NCI-H2029 treated with DMSO at 0.1 percent for 48 hours (cell line): ENCODE results near the gene CUEDC1.
"Not testable (repeated sequence)": the region's sequence is repeated elsewhere in the genome, so short reads cannot be mapped to it uniquely, and the experiment has no call there.

Experiments used
- DNase-seq: peaks from one replicate; lab custom pipeline; 2025; lab: John Stamatoyannopoulos, UW

The CUEDC1 gene

DNA sequence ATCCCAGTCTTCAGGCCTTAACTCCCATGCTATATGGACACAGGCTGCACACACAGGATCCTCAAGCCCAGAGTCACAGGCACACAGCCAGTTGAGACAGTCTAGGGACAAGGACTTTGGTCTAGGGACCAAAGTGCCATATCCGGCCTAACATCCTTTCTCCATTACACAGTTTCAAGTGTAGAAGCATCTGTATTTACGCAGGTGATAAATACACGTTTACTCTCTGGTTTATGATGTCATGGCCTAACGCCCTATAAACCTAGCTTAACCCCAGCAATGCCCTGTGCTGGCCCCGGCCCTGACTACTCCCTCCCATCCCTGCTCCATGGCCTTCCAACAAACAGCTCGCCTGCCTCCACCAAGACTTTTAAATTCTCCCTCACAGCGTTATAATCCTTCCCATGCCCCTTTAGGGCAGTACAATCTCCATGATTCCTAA lies 17.1 kb downstream of the CUEDC1 start:
- DNase-seq = peak; percentile 62

DNA sequence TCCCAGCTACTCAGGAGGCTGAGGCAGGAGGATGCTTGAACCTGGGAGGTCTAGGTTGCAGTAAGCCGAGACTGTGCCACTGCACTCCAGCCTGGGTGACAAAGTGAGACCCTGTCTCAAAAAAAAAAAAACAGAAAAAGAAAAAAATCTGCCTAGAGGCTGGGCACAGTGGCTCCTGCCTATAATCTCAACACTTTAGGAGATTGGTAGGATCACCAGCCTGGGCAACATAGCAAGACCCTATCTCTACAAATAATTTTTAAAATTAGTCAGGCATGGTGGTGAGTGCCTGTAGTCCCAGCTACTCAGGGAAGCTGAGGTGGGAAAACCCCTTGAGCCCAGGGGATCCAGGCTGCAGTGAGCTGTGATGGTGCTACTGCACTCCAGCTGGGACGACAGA lies 17.7 kb downstream of the CUEDC1 start:
- DNase-seq = no peak

DNA sequence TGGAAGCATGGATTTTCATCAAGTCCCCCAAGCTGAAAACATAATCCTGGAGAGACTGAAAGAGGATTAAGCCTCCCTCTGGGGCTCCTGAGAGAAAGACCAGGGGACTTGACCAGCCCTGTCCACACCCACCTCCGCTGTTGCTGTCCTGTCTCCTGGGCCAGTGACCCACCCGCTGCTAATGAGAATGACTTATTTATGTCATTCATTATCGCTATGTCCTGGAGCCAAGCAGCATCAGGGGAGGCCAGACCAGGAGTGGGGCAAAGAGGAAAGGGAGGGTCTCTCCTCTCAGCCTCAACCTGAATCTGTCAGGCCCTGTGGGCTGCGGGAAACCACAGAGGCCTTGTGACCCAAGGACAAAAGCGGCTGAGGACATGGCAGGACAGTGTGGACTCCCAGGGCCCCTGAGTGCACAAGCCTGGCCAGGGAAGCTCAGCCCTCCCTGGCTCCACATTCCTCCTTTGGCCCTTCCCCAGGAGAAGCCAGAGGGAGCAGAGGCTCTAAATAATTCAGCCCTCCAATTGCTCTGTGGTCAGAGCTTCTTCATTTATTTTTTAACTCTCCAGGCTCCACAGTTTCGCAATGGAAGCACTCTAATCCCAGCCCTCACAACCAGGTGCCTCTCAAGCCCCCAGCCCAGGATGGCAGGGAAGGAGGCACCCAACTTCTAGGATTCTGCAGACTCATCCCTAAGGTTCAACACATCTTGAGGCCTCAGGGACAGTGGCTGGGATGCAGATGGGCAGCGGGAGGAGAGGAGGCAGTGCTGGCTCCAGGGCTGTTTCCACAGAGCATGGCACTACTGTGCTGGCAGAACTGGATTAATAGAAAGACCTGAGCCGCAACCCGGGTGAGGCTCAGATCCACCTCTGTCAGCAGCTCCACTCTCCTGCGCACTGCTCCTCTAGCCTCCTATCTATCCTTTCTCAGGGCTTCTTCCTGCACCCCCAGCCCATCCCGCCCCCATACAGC lies 19.1 kb downstream of the CUEDC1 start:
- no peak for DNase-seq

DNA sequence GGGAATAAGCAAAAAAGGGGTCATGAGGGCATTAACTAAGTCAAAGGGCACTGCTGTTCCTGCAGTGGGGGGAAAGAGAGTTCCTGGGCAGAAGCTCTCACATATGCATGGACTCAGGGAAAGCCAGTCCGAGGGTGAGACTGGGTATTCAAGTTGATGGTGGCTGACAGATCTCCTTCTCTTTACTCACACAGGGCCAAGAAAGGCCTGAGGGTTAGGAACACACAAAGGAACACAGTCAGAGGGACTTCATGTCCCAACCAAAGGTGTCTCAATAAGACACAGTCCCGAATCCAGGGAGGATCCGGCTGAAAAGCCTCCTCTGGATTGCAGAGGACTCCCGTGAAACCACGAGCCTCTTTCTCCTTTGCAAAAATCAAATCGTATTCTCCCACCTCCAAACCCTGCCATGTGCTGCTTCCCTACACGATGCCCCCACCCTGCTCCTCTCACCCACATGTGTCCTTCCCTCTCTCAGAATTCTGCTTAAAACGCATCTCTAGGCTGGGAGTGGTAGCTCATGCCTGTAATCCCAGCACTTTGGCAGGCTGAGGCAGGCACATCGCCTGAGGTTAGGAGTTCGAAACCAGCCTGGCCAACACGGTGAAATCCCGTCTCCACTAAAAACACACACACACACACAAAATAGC lies 23.6 kb downstream of the CUEDC1 start:
- DNase-seq = no peak

DNA sequence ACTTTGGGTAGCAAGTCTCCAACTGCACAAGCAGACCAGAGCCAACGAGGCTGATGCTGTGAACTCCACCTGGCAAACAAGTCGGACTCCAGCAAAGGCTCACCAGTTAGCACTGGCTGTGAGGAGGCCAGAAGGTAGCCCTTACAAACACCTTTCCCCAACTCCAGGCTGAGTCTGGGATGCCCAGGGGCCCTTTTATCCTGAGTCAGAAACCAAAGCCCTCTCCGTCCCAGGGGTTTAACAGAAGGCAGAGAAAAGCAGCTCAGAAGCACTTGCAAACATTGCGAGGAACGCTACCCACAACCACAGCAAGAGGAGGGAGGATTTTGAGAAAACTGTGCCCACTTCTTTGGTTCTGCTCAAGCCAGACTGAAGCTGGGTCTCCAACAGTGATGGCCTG lies 25.0 kb downstream of the CUEDC1 start:
- no peak for DNase-seq

DNA sequence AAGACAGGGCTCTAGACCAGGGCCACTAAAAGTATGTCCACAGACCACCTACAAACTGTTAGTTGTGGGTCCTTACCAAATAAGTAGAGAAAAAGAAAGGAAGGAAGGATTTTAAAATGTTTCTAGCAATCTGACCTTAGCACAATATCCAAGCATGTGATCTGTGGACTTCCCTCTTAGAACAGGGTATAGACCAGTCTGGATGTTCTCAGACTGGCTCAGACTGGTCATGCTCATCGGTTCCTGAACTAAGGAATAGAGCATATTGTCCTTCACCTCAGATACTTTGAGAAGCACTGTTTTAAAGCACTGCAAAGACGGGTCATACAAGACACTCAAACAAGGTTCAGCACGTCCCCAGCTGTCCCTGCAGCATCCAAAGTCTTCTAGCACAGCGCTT lies 25.8 kb downstream of the CUEDC1 start:
- DNase-seq = no peak

DNA sequence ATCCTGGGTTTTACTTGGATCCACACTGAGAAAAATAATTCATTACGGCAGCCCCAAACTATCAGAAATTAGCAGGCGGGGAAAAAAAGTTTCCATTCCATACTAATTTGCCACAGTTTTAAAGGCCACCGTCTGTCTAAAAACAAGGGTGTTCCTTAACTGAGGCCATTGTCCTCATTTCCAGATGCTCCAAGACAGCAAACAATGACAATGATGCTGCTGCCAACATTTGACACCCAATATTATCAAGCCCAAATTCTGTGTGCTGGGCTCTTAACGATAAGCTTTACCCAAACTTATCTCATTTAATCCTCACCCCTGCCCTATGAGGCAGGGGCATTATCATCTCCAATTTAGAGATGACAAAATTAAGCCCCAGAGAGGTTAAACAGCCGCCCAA lies 26.3 kb downstream of the CUEDC1 start:
- no peak for DNase-seq

DNA sequence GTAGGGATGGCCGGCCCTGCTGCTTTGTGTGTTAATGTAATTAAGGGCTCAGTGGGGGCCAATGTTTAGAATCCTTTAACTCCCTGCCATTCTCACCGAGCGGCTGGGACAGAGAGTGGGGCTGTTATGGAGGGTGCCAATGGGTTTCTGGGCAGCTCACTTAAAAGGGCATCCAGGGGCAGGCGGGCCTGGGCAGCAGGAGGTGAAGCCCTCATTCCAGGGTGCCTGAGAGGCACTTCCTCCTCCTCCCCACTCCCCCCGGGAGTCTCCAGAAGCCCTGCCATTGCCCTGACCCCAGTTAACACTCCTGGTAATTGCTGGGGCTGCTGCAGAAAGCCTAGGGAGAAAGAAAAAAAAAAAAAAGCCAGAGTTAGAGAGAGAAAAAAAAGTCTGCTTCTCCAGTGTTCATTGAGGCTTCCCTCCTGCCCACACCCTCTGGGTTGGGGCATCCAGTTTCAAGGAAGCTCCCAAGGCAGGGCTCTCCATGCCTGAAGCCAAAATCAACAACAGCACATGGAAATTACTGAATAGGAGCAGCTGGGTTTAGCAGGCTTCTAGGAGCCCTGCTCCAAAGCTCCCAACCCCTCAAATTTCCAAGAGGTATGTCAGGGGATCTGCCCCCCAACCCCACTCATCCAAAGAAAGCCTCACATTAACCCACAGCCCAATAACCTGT lies 28.0 kb downstream of the CUEDC1 start:
- DNase-seq = peak; percentile 76

DNA sequence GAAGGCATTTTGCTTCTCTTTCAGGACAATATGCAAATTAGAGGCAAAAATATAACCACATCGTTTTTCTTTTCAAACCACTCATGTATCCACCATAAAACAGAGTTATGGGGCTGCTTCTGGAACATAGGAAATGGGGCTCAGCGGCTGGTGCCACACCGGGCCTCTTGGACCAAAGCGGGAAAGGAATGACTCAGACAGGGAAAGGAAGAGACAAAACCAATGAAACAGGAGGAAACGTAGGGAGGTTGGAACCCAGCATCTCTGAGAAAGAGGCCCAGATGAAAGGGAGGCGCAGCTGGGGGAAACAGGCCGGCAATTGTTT lies 28.5 kb downstream of the CUEDC1 start:
- no peak for DNase-seq

DNA sequence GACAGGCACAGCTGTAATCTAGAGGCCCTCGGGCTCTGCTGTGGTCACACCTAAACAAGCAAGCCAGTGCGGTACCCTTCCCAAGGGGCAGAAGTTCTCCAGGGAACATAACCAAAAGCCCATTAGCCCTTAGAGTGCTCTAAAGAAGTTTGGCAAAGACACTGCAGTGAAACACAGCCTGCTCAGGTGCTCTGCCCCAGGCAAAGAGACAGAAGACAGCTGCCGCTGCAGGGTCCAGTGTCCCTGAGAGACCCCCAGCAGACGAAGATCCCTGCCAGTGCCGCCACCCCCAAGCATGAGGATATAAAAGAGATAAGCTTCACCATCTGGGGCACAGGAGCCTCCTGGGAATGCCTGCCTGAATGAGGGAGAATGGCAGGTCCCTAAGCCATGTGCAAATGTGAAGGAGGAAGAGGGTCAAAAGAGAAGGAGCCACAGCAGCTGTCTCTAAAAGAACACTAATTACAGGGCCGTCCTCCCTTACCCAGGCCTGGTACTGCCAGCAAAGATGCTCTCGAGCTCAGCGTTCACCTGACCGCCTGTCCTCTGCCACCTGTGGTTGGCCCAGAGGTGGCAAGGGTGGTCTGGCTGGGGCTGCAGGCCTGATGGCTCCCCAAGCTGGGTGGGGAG lies 29.7 kb downstream of the CUEDC1 start:
- no peak for DNase-seq

DNA sequence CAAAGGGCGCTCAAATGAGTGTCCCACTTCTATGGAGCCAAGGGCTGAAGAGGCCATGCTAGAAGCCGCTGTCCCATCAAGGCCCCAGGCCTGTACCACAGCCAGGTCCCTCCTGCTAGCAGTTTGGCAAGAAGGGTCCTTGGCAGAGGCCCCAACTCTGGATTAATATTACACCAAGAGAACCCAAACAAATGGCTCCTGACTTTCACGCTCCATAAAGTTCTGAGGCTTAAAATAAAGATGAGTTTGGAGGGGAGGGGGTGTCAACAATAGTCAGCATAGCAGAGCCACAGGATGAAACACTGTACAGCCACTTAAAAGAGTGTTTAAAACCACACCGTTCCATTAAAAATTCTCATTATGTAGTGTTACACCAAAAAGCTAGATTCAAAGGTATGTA lies 30.5 kb downstream of the CUEDC1 start:
- DNase-seq = peak; percentile 44

DNA sequence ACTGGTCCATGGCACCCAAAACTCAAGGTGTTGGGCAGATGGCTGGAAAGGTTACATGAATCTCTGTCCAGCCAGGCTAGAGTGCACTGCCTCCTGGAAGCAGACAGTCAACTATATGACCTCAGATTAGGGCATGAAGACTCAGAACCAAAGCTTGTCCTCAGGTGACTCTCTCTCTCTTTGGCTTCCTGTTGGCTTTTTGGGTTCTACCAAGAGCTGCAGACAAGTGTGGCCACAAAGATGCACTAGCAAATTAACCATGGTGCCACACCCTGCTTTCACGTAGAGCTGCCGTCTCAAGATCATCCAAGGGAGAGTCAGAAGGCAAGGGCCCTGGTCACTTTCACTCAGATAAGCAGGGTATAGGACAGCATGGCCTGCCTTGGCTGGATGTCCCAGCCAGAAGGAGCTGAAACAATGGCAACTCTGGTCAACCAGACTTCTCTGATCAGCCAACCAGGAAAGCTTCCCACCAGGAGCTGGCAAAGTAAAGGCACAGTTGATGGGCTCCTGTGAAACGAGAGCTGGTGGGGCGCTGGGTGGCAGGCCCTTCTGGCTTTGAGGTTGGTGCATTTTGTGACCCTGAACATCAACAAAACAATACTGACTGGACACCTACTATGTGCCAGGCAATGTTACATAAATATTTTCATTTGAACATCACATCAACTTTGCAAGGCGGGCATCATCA lies 31.9 kb downstream of the CUEDC1 start:
- DNase-seq = no peak

DNA sequence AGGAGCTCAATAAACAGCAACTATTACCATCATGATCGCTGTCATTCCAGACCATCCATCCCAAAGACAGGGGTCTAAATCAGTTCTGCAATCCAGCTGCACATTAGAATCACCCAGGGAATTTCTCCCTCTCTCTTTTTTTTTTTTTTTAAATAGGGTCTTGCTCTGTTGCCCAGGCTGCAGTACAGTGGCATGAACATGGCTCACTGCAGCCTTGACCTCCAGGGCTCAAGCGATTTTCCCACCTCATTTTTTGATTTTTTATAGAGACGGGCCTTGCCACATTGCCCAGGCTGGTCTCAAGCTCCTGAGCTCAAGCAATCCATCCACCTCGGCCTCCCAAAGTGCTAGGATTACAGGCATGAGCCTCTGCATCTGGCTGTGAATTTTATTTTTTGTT lies 32.5 kb downstream of the CUEDC1 start:
- not testable (repeated sequence) for DNase-seq

DNA sequence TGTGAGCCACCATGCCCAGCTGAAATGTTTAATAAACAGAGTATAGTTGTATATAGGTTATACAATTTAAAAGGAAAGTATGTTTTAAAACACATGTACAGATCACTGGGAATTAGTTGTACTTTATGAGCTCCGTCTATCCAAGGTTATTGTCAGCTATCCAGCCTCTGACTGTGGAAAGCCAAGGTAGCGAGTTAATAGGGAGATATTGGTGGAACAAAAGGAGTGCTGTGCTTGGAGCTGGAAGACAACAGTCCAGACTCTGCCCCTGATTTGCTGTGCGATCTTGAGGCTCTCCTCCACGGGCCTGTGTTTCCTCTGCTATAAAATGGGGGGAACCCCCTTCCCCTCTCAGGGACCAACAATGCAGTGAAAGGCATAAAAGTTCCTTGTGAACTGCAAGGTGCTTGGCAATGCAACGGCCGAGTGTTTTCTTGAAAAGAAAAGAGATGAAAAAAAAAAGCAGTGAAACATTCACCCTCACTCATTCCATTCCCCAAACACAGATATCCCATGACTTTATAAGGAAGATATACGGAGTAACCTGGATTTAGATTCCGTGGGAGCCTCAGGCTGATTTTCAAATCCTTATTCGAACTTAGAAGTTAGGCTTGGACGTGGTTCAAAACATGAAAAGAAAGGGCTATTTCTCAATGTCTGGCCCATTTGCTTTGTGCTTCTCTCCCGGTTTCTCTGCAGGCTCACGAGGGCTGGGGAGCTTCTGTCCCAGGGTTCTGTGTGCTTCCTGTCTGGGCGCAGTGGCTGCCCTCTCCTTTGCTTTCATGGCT lies 34.1 kb downstream of the CUEDC1 start:
- no peak for DNase-seq

DNA sequence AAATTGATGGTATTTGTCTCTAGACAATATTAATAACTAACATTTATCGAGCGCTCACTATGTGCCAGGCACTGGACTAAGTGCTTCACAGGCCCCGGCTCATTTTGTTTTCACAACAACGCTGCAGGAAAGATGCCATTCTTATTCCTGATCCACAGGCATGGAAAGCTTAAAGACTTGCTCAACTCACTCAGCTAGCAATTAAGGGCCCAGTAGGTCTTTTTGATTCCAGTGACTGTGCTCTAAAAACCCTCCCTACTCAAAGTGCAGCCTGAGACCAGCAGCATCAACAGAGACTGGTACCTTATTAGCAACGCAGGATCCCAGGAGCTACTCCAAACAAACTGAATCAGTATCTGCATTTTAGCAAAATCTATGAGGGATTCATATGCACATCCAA lies 35.3 kb downstream of the CUEDC1 start:
- DNase-seq = no peak

DNA sequence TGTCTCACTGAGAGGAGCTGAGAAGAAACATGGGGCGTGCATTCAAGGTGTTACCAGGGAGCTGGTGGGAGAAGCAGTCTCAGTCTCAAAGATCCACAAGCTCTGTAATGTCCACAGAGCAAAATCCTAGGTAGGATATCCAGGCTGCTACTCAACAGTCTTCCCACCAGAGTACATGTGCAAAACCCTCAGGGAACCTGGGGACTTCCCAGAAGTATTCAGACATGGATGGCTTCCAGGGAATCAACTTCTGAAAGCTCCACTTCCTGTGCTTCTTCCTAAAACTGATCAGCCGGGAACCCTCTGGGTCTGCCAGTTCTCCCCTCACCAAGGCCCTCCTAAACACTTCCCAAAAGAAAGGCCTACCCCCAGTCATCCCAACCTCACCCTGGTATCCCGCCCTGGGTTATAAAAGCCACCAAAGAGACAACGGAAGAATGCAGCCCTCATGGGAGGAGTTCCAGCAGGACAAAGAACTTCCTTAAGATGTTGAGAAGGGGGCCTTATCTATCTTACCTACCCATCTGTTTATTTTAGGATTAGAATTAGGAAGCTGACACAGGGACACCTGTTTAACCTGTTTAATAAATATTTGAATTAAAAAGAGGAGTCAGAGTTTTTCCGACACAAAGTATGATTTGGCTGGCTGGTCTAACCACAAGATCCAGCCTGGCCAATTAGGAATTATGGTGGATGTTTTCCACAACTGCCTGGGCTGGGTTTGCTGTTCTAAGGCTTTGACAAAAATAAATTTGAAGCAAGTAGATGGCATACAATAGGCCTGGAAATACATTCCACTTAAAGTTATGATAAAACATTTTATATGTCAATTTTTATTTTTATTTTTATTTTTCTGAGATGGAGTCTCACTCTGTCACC lies 37.0 kb downstream of the CUEDC1 start:
- no peak for DNase-seq

DNA sequence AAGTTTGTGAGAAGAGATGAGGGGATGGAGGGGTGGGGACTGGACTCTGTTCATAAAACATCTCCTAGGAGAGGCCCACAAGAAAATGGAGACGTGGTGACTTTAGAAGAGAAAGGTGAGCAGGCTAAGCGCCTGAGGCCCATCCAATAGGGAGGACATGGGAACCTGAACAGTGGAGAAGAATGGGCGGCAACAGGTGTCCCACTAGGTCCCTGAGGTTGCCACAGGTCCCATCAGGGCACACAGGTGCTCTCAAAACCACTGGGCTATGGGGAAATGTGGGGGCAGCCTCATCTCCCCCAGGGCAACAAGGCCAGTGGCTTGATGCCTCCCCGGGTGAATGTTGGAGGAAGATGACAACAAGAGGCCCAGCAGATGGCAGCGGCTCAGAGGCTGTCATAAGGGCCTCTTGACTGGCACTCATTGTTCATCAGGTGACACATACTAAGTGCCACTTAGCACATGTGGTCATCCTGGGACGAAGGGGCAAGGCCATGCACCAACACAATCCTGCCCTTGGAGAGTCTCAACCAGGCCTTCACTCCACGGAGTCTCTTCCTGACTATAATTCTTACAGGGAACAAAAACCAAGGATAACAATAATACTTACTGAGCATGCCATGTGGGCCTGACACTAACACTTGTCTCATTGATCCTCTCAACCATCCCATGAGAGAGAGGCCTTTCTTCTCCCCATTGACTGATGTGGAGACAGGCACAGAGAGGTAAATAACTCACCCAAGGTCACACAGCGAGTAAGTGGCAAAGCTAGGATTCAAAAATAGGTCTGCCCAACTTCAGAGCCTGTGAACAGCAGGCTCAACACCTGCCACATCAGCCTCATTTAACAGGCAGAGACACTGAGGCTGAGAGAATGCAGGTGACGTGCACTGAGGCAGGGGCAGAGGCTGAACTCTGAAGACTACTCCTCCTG lies 38.0 kb downstream of the CUEDC1 start:
- DNase-seq = peak; percentile 75

DNA sequence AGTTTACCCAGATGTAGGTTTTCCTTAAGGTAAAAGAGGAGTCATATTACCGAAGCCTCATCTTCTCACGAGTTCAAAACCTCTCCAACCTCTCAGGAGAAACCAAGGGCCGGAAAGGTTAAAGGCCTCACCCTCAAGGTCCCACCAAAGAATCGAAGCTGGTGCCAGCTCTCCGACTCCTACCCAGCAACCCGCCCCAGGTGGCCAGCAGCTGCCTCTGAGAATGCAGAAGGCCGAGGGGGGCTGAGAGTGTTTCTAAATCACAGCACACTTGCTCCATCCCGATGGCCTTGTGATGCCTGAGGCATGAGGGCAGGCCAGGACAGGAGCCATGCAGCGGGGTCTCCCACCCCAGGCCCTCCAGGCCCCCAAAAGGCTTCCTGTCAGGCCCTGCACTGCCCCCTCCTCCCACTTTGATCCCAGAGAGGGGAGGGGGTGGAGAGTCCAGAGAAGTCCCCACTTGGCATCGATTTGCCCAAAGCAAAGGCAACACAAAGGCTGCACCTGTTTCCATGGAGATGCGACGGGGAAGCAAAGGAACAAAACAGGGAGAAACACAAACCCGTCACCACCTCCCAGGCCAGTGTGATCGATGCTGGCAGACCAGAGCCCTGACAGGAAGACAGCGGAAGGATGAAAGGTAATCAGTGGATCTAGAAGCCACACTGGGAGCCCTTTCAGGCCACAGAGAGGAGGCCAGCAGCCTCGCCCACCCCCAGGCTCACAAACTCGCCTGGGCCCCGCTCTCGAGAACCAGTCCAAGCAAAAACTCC lies 39.0 kb downstream of the CUEDC1 start:
- DNase-seq = peak; percentile 79
